Calu3 (cell line): Measurements from ENCODE around the gene LMO1. TPM values are rescaled to one million over a fixed set of nuclear protein-coding genes. Genes with fewer than 3 reads are reported as not detected.

Experiments
- BruUV-seq: library from RNA; stranded (reverse); fragments of 400-500 nt; replicated peaks from 2 replicates; lab custom pipeline; 2021; lab: Mats Ljungman, UMichigan
- CTCF ChIA-PET: fragments of 300-600 bp; sonication (Branson Sonifier 250); formaldehyde crosslinking; loops from one replicate; lab custom pipeline; 2022; ENCODE audit warnings: antibody characterized with exemption; lab: Charles Lee
- DNase-seq: peaks from one replicate; pipeline ENCODE4 v3.0.0; 2022
- H3K27ac Mint-ChIP-seq: one replicate; pipeline ENCODE4 v1.8.0; 2022; ENCODE audit warnings: mixed read lengths; ENCODE audit not compliant: unreplicated experiment
- H3K27me3 Mint-ChIP-seq: one replicate; pipeline ENCODE4 v1.8.0; 2022; ENCODE audit warnings: mixed read lengths; ENCODE audit not compliant: unreplicated experiment
- H3K36me3 Mint-ChIP-seq: one replicate; pipeline ENCODE4 v1.8.0; 2022; ENCODE audit warnings: mild to moderate bottlenecking, moderate library complexity, mixed read lengths; ENCODE audit not compliant: insufficient read depth, unreplicated experiment
- H3K4me1 Mint-ChIP-seq: one replicate; pipeline ENCODE4 v1.8.0; 2022; ENCODE audit warnings: mild to moderate bottlenecking, low read depth, mixed read lengths; ENCODE audit not compliant: unreplicated experiment
- H3K4me3 Mint-ChIP-seq: one replicate; pipeline ENCODE4 v1.8.0; 2022; ENCODE audit warnings: mild to moderate bottlenecking, low read depth, moderate library complexity, mixed read lengths; ENCODE audit not compliant: unreplicated experiment
- H3K9me3 Mint-ChIP-seq: one replicate; pipeline ENCODE4 v1.8.0; 2022; ENCODE audit warnings: low read depth, mixed read lengths; ENCODE audit not compliant: unreplicated experiment
- CTCF ChIP-seq: fragments of 200-600 bp; IDR thresholded peaks from one replicate; pipeline ENCODE4 v1.8.0; 2022; ENCODE audit warnings: antibody characterized with exemption; ENCODE audit not compliant: unreplicated experiment
- intact Hi-C: fragments of 100-400 bp; cut with micrococcal nuclease; formaldehyde crosslinking; loops from one replicate; pipeline ENCODE4 v1.10.0; 2022; ENCODE audit not compliant: unreplicated experiment
- total RNA-seq: library from RNA; stranded (reverse); gene quantifications from 2 replicates; pipeline ENCODE4 v1.2.3, GENCODE V29; 2022

The LMO1 gene
- total RNA-seq, 1 experiment from 2014 or later = not detected

GRCh38 chr11:8248786-8249185, 14.9 kb downstream of the LMO1 start:
- intact Hi-C loops = no loop called here
- no TSS peak for BruUV-seq
- Mint-ChIP-seq H3K36me3 (no peaks in the 10 kb centered on the region), H3K27me3 (peaks cover 85% of the 10 kb centered on the region), H3K4me1 (no peaks in the 10 kb centered on the region), H3K4me3 (no peak overlapping the region), H3K27ac (no peak overlapping the region), H3K9me3 (no peaks in the 10 kb centered on the region)
- DNase-seq = no peak
- TF ChIP-seq CTCF = no peak
- CTCF ChIA-PET = no interaction called here

GRCh38 chr11:8247312-8247711, 16.4 kb downstream of the LMO1 start:
- BruUV-seq = no TSS peak
- Mint-ChIP-seq H3K36me3 (no peaks in the 10 kb centered on the region), H3K27me3 (peaks cover 99% of the 10 kb centered on the region), H3K4me1 (no peaks in the 10 kb centered on the region), H3K27ac (no peak overlapping the region), H3K4me3 (no peak overlapping the region), H3K9me3 (no peaks in the 10 kb centered on the region)
- intact Hi-C loops = loop anchor here (1.0 kb wide), 2 partner anchors 65 to 319 kb away; no protein-coding TSS in a partner anchor
- TF ChIP-seq CTCF = peak; percentile 76
- DNase-seq = peak; percentile 71
- CTCF ChIA-PET = interaction anchor here (1.0 to 2.4 kb wide), 7 partner anchors 16 to 712 kb away, joined by 3 to 13 read pairs (median 6); partner anchors contain the start of gene LMO1

GRCh38 chr11:8243458-8243857, 20.2 kb downstream of the LMO1 start:
- intact Hi-C loops = no loop called here
- CTCF ChIA-PET = interaction anchor here (0.6 kb wide), 1 partner anchor 64 kb away, joined by 3 read pairs; no protein-coding TSS in a partner anchor

GRCh38 chr11:8242499-8243280, 21.0 kb downstream of the LMO1 start:
- H3K27me3 Mint-ChIP-seq = peaks cover 84% of the 10 kb centered on the region
- no peak for DNase-seq
- CTCF ChIA-PET = interaction anchor here (1.5 kb wide), 1 partner anchor 21 kb away, joined by 5 read pairs; the partner anchor contains the start of gene LMO1
- H3K36me3 Mint-ChIP-seq = no peaks in the 10 kb centered on the region
- TF ChIP-seq CTCF = no peak
- intact Hi-C loops = no loop called here
- H3K4me1 Mint-ChIP-seq = no peaks in the 10 kb centered on the region
- no peak overlapping the region for H3K4me3 Mint-ChIP-seq
- no TSS peak for BruUV-seq
- peaks cover 2% of the 10 kb centered on the region for H3K9me3 Mint-ChIP-seq
- H3K27ac Mint-ChIP-seq = no peak overlapping the region

More at GRCh38 chr11:8243458-8243857, 20.2 kb downstream of the LMO1 start:
- no peak overlapping the region for H3K27ac Mint-ChIP-seq
- peaks cover 91% of the 10 kb centered on the region for H3K27me3 Mint-ChIP-seq
- no TSS peak for BruUV-seq
- no peak for TF ChIP-seq CTCF
- H3K4me1 Mint-ChIP-seq = no peaks in the 10 kb centered on the region
- H3K36me3 Mint-ChIP-seq = no peaks in the 10 kb centered on the region
- no peak overlapping the region for H3K4me3 Mint-ChIP-seq
- H3K9me3 Mint-ChIP-seq = peaks cover 2% of the 10 kb centered on the region
- DNase-seq = no peak
